Activated CD8-positive, alpha-beta memory T cell treated with anti-CD3 and anti-CD28 coated beads, Interleukin-2, amount 50 U/mL, for 24 hours (primary cell): ENCODE results near the gene C6orf47.

Experiments used
- DNase-seq: peaks from one replicate; pipeline ENCODE4 v3.0.0-alpha.2; 2020; ENCODE audit errors: extremely low read depth

The C6orf47 gene

DNA sequence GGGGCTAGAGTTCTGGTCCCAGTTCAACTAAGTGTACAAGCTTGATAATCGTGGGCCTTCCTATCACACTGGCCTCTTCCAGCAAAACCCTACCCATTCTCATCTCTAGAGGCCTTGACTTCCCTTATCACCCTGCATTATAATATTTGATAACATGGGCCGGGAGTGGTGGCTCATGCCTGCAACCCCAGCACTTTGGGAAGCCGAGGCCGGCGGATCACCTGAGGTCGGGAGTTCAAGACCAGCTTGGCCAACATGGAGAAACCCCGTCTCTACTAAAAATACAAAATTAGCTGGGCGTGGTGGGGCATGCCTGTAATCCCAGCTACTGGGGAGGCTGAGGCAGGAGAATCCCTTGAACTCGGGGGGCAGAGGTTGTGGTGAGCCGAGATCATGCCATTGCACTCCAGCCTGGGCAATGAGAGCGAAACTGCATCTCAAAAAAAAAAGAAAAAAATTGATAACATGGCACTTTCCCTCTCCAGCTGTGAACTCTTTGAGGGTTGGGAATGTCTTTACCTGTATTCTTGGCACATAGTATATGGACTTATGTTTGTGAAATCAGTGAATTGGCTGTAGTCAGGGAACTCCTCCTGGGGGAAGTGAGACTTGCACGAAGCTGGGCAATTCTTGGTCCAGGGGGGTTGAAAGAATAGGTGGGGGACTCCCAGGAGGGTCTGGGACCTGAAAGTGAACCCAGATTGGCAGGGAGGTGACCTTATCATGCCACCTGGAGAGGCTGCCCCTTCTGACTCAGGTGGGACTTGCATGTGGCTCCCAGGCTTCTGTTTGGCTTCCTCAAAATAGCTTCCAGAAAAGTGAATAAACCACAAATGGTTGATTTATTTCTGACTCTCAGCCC lies 915 bp upstream of the C6orf47 start:
- no peak for DNase-seq

- DNase-seq, result no peak
These were observed 763 bp downstream of the C6orf47 start for GRCh38 chr6:31659649-31660380.

DNA sequence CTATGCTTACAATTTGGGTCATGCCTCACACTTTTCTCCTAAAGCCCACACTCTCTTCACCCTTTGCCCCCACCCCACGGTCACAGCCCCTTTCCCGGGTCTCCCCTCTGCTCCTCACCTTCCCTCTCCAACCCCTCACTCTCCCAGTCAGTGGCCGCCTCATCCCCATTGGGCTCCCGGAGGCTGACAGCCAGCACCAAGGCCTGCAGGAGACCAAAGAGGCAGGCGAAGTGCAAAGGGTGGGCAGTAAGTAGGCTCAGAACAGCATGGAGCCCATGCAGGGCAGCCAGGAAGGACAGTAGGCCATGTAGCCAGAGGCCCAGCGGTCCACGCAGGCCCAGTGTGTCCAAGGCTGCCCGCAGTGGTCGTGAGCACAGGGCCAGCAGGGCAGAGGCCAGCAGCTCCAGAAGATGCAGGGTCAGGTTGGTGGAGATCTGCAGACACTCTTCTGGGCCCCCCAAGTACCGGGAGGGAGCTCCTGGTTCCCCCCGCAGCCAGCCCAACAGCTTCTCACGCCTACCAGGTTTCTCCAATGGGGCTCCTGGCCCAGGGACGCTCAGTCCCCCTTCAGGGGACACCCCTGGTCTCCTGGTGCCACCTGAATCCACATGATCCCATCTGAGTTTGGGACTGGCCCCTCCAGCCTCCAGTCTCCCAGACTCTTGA lies 1.5 kb downstream of the C6orf47 start:
- DNase-seq, result no peak

DNA sequence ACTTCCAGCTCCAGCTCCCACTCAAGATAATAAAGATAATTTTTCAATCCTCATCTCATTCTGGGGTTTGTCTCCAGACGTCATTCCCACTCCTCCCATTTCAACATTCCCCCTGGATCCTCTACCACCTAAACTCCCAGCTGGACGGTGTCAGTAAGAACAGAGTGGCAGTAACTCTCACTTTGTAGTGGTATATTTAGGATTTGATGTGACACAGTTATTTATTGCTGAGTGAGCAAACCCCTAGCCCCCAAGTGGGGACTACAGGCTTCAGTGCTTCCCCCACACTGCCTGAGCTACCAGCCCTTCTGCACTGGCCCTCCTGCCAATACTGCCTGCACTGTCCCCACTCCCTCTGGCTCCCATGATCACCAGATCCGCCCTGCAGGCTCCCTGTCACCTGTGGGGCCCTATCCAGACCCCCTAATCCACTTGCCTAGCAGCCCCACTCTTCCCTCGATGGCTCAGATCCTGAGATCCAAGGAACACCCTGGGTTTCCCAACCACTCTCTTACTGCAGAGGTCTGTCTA lies 2.4 kb downstream of the C6orf47 start:
- DNase-seq, result no peak

- no peak for DNase-seq
These were observed 3.0 kb downstream of the C6orf47 start for GRCh38 chr6:31657406-31658157.

- no peak for DNase-seq
These were observed 5.0 kb downstream of the C6orf47 start, which contains the start of gene APOM for GRCh38 chr6:31655349-31656237. APOM (plus strand) TSS chr6:31655894; CDS start chr6:31655967, 73 bp downstream.

DNA sequence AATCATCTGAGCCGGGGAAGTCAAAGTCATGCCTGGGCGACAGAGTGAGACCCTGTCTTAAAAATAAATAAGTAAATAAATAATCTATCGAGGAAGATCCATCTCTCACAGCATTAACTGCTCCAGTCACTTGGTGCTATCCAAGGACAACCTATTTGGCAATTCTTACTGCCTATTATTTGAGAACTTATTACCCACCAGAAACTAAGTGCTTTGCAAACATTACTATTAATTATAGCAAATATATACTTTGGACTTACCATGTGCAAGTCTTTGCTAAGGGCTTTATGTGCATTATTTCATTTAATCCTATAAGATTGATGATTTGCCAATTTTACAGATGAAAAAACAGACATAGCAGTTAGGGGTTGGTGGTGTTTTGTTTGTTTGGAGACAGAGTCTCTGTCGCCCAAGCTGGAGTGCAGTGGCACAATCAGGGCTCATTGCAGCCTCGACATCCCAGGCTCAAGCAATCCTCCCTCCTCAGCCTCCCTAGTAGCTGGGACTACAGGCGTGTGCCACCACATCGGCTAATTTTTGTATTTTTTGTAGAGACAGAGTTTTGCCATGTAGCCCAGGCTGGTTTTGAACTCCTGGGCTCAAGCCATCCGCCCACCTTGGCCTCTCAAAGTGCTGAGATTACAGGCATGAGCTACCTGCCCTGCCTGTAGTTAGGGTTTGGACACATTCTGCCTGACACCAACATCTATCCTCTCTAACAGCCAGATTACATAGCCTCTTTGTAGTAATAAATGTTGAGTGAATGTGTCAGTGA lies 5.8 kb downstream of the C6orf47 start:
- no peak for DNase-seq

- peak; percentile 74 for DNase-seq
These were observed 7.5 kb downstream of the C6orf47 start for GRCh38 chr6:31652925-31653724.

DNA sequence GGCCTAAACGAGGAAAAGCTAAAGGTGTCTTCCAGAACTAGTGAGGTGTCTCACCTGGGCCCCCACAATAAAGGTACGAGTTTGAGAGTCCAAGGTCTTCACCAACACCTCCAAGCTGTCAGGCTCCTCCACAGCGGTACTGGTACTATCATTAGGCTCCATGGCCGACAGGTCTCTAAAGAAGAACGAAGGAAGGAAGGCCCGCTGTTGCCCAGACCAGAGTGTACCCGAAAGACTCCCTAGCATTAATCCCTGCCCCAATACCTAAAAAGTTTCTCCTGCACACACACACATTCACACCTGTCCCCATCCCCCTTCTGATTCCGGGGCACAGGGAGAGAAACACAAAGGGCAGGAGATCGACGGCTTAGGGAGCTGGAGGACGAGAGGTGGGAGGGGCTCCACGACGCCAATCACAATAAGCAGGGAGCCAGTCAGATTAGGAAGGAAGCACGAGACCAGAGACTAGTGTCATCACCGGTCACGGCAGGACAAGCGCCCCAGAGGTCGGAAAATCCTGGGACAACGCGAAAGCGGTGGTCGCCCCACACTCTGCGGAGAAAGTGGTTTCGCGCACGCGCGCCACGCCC lies 8.9 kb downstream of the C6orf47 start:
- DNase-seq, result no peak

DNA sequence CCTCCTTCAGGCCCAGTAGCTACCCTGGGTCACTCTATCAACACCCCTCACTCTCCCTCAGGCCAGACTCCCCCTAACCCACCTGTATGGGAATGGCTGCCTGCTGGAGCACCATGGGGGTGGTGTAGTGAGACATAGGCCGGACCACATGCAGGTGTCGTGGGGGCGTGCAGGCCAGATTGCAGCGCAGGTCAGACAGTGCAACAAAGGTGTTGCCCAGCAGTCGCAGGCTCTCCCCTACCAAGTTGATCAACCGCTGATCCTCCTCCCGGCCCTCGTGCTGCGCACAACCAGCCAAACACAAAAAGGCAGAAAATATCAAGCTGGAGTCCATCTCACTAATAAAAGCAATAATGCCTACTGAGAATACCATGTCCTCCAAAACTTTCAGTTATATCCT lies 15.3 kb downstream of the C6orf47 start:
- DNase-seq, result no peak

DNA sequence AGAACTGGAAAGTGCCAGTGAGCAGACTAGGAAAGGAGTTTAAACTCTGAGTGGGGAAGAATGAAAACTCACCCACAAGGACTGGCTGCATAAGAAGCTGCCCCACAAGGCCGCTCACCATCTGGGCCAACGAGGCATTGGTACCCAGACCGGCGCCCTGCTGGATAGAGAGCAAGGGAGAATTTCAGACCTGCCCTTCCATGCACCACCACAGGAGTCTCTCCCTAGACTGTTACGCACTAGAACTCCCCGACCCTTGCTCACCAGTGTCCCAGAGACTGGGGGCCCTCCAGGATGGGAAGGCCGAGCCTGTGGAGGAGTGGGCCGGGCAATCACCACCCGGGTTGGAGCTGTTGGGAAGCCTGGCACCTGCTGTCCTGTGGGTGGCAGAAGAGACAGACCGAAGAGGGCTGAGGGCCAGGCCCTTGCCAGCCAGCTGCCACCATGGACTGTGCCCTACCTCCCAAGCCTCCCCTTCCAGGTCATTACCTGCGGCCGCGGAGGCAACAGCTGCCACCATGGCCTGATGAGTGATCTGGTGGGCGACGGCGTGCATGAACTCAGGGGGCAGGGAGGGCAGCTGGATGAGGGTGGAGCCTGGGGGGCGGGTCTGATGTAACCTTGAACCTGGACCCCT lies 16.6 kb downstream of the C6orf47 start:
- no peak for DNase-seq

- DNase-seq, result no peak
These were observed 17.6 kb downstream of the C6orf47 start for GRCh38 chr6:31642798-31643570.

GRCh38 chr6:31641370-31641769 lies 19.2 kb downstream of the C6orf47 start:
- DNase-seq, result no peak

DNA sequence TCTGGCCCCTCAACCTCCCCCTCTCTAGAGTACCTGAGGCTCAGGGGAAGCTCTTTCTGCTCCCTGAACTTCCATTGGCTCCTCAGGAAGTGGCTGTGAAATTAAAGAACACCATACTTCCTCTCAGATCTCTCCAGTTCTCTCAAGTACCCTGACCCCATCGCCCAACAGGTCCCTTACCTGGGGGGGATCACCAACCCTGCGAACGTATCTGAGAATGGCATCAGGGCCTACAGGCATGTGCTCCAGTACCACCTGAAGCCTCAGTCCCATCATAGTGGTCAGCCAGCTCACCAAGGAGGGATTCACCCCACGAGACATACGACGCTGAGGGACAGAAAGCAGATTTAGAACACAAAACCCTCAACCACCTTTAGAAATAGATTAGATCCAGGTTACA lies 20.0 kb downstream of the C6orf47 start:
- no peak for DNase-seq

GRCh38 chr6:31639449-31639861 lies 21.1 kb downstream of the C6orf47 start:
- DNase-seq, result no peak

GRCh38 chr6:31639043-31639442 lies 21.5 kb downstream of the C6orf47 start:
- no peak for DNase-seq
